Measurements from ENCODE around the gene SLC25A27.

GRCh38 chr6:46653439-46654195 is 842 bp downstream of the SLC25A27 start:
- TF ChIP-seq PBX3 (CRISPR knock-in tag; IDR thresholded peaks at IDR 0.05) (no peak), ZNF274 (IDR thresholded peaks at IDR 0.05; ENCODE audit: low read length) (no peak), ZNF274 (tag by site-specific recombination; IDR thresholded peaks at IDR 0.05; ENCODE audit: borderline replicate concordance) (no peak), ZNF837 (tag by site-specific recombination; IDR thresholded peaks at IDR 0.05) (no peak)
